Ectodermal cell (in vitro differentiated cells): ENCODE measurements around the gene HIBCH.
"Not testable (repeated sequence)": the region's sequence is repeated elsewhere in the genome, so short reads cannot be mapped to it uniquely, and the experiment has no call there.

Experiments
- H3K27ac ChIP-seq: 2 replicates; pipeline ENCODE4 v1.7.0; 2013; ENCODE audit warnings: mild to moderate bottlenecking, low read depth, low read length; ENCODE audit not compliant: insufficient read depth, poor library complexity, severe bottlenecking
- H3K27me3 ChIP-seq: 2 replicates; pipeline ENCODE4 v1.7.0; 2013; ENCODE audit warnings: mild to moderate bottlenecking, low read length; ENCODE audit not compliant: insufficient read depth, control insufficient read depth, poor library complexity, severe bottlenecking
- H3K36me3 ChIP-seq: one replicate; pipeline ENCODE4 v1.7.0; 2013; ENCODE audit warnings: low read length; ENCODE audit not compliant: control insufficient read depth, insufficient read depth
- H3K4me1 ChIP-seq: one replicate; pipeline ENCODE4 v1.7.0; 2013; ENCODE audit warnings: low read length; ENCODE audit not compliant: control insufficient read depth, insufficient read depth
- H3K4me3 ChIP-seq: 2 replicates; pipeline ENCODE4 v1.7.0; 2013; ENCODE audit warnings: low read depth, low read length, control low read depth; ENCODE audit not compliant: insufficient read depth
- H3K9me3 ChIP-seq: 2 replicates; pipeline ENCODE4 v1.7.0; 2013; ENCODE audit warnings: mild to moderate bottlenecking, low read length, moderate library complexity; ENCODE audit not compliant: control insufficient read depth
- WGBS, 2 experiments: methylation state at CpG; one replicate each; pipeline ENCODE4 v1.1.7; 2013; ENCODE audit warnings: missing lambda C conversion rate in 2 of 2; 5-methylcytosine and 5-hydroxymethylcytosine counted together

HIBCH gene

DNA sequence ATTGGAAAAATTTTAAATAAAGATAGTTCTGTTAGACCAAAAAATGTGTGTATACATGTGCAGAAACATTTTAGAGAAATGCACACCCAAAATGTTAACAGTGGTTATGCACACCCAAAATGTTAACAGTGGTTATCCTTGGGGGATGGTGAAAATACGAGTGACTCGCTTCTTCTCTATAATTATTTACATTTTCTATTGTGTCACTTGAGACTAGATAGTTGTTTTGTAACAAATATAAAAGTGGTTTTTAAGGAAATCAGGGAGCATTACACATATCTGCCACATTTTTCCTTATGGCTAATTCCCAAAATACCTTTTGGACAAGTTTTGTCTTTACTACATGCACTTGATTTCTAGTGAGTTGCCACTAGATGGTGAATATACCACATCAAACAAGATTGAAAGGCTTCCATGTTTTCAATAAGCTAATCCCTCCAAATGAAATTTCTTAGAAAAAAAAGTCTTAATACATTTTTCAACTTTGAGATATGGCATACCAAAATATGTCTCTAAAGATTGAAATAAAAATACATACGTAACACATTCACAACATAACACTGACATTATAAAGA lies 9.0 kb upstream of the HIBCH start:
- 100% methylated on average over 1 of the region's 3 CpGs for WGBS, 2 experiments
- no peak overlapping the region for H3K27ac ChIP-seq
- H3K27me3 ChIP-seq, result no peaks in the 10 kb centered on the region
- H3K36me3 ChIP-seq, result no peaks in the 10 kb centered on the region
- no peaks in the 10 kb centered on the region for H3K4me1 ChIP-seq
- no peaks in the 10 kb centered on the region for H3K9me3 ChIP-seq
- H3K4me3 ChIP-seq, result no peak overlapping the region

- 96 to 97% methylated on average over 4 of the region's 4 CpGs for WGBS, 2 experiments
- no peaks in the 10 kb centered on the region for H3K36me3 ChIP-seq
- H3K4me3 ChIP-seq, result no peak overlapping the region
- no peaks in the 10 kb centered on the region for H3K9me3 ChIP-seq
- peaks cover under 1% of the 10 kb centered on the region for H3K27me3 ChIP-seq
- H3K4me1 ChIP-seq, result no peaks in the 10 kb centered on the region
- H3K27ac ChIP-seq, result no peak overlapping the region
These were observed 8.4 kb upstream of the HIBCH start for GRCh38 chr2:190327867-190328572.

GRCh38 chr2:190325588-190325987 lies 6.0 kb upstream of the HIBCH start:
- 87 to 89% methylated on average over 2 of the region's 2 CpGs for WGBS, 2 experiments

DNA sequence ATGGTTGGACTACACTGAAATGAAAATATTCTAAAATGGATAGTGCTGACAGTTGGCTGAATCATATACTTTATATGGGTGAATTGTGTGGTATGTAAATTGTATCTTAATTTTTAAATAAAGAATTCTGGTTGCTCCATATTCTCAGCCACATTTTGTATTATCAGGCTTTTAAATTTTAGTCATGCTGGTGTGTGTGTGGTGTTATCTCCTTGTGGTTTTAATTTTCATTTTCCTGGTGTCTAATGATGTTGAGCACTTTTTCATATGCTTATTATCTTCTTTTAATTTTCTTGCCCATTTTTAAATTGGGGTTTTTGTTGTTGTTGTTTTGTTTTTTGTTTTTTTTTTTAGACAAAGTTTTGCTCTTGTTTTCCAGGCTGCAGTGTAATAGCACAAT lies 3.8 kb upstream of the HIBCH start:
- Histone ChIP-seq H3K4me3 (no peak overlapping the region), H3K36me3 (no peaks in the 10 kb centered on the region), H3K27me3 (peaks cover 5% of the 10 kb centered on the region), H3K4me1 (peaks cover 3% of the 10 kb centered on the region), H3K27ac (no peak overlapping the region), H3K9me3 (no peaks in the 10 kb centered on the region)

More at GRCh38 chr2:190325588-190325987, 6.0 kb upstream of the HIBCH start:
- Histone ChIP-seq H3K4me1 (no peaks in the 10 kb centered on the region), H3K4me3 (no peak overlapping the region), H3K27ac (no peak overlapping the region), H3K36me3 (no peaks in the 10 kb centered on the region), H3K9me3 (no peaks in the 10 kb centered on the region), H3K27me3 (peaks cover 5% of the 10 kb centered on the region)

DNA sequence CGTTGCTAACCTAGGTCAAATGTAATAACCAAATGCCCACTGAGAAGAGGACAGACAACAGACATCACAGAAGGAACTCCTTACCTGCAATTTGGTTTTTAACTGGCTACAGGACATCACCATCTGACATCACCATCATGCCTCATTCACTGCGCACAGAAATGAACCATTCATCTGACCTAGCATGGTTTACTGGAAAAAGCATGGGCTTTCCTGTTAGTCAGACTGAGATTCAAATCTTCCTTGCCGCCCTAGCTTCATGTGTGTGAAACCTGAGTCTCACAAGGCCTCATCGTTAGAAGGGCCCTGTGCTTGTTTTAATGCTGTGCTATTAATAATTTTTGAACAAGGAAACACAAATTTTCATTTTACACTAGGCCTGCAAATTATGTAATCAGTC lies 1.1 kb upstream of the HIBCH start:
- H3K36me3 ChIP-seq, result no peaks in the 10 kb centered on the region
- no peak overlapping the region for H3K27ac ChIP-seq
- 94 to 96% methylated on average over 4 of the region's 4 CpGs for WGBS, 2 experiments
- H3K4me1 ChIP-seq, result peaks cover 5% of the 10 kb centered on the region
- H3K9me3 ChIP-seq, result no peaks in the 10 kb centered on the region
- no peak overlapping the region for H3K4me3 ChIP-seq
- peaks cover 5% of the 10 kb centered on the region for H3K27me3 ChIP-seq

GRCh38 chr2:190318931-190319554 lies 583 bp downstream of the HIBCH start:
- Histone ChIP-seq H3K36me3 (no peaks in the 10 kb centered on the region), H3K9me3 (no peaks in the 10 kb centered on the region), H3K27me3 (peaks cover 5% of the 10 kb centered on the region), H3K4me3 (peak overlapping the region; percentile 72), H3K27ac (peak overlapping the region; percentile 18), H3K4me1 (peaks cover 5% of the 10 kb centered on the region)
- WGBS, 2 experiments, result 10% methylated on average over 12 of the region's 12 CpGs

GRCh38 chr2:190318514-190318913 lies 1.1 kb downstream of the HIBCH start:
- Histone ChIP-seq H3K4me1 (peaks cover 5% of the 10 kb centered on the region), H3K4me3 (peak overlapping the region; percentile 72), H3K27me3 (peaks cover 5% of the 10 kb centered on the region), H3K36me3 (no peaks in the 10 kb centered on the region), H3K27ac (no peak overlapping the region), H3K9me3 (no peaks in the 10 kb centered on the region)
- 91 to 93% methylated on average over 4 of the region's 4 CpGs for WGBS, 2 experiments

DNA sequence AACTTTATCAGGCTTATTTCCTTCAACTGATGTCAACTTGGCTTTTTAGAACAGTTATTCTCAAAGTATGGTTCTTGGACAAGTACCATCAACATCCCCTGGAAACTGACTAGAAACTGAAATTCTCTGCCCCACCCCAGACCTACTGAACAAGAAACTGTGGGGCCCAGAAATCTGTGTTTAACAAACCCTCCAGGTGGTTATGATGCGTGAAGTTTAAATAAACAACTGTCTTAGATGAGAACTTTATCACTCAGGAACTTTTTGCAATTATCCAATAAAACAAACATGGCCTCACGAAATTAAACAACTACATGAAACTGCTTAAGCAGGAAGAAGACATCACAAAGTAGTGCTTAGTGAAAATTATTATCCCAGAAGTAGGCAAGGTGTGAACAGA lies 4.4 kb downstream of the HIBCH start:
- no peak overlapping the region for H3K4me3 ChIP-seq
- H3K9me3 ChIP-seq, result no peaks in the 10 kb centered on the region
- no peaks in the 10 kb centered on the region for H3K36me3 ChIP-seq
- H3K4me1 ChIP-seq, result peaks cover 5% of the 10 kb centered on the region
- WGBS, 2 experiments, result 96 to 100% methylated on average over 2 of the region's 2 CpGs
- H3K27ac ChIP-seq, result no peak overlapping the region
- H3K27me3 ChIP-seq, result no peaks in the 10 kb centered on the region

DNA sequence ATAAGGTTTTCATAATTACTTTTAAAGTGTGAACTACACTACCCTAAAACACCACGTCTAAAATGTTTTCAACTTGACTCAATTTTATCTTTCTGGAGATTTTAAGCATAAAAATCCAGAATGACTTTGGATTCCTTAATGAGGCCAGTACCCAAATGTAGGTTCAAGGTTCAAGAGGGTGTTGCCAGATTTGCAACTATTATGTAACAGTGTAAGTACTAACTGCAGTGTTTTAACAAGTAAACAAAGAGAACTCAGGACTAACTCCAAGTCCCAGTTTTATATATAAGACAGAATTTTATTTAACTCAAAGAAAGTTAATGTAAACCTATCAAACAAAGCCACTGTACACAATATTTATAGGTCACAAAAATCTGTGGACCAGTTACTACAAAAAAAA lies 5.7 kb downstream of the HIBCH start:
- WGBS, 2 experiments, result 71 to 100% methylated on average over 1 of the region's 1 CpG
- H3K27ac ChIP-seq, result no peak overlapping the region
- no peaks in the 10 kb centered on the region for H3K27me3 ChIP-seq
- H3K4me1 ChIP-seq, result peaks cover 5% of the 10 kb centered on the region
- H3K36me3 ChIP-seq, result no peaks in the 10 kb centered on the region
- H3K4me3 ChIP-seq, result no peak overlapping the region
- no peaks in the 10 kb centered on the region for H3K9me3 ChIP-seq

DNA sequence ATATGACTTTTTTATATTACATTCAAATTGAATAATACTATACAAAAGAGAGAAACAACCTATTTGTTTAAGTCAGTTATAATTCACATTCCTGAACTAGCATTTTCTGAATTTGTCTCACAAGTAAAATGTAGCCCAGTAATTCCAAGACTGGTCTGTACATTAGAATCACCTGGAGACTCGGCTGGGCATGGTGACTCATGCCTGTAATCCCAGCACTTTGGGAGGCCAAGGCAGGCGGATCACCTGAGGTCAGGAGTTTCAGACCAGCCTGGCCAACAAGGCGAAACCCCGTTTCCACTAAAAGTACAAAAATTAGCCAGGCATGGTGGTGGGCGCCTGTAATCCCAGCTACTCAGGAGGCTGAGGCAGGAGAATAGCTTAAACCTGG lies 7.0 kb downstream of the HIBCH start:
- not testable (repeated sequence) for H3K27me3 ChIP-seq, H3K9me3 ChIP-seq, H3K4me3 ChIP-seq, H3K27ac ChIP-seq, H3K36me3 ChIP-seq, H3K4me1 ChIP-seq
- WGBS, 2 experiments, result 90 to 94% methylated on average over 5 of the region's 5 CpGs
